Right cardiac atrium (tissue), 5 donors: ENCODE data around the gene ZFAND5. TPM values are rescaled to one million over a fixed set of nuclear protein-coding genes. Genes with fewer than 3 reads are reported as not detected.

Source experiments
- ATAC-seq, 2 donors: fragments of 200-7000 bp; cut with Tn5 transposase; one replicate each; pipeline versions ENCODE4 v1.8.0 to v1.9.1; 2020; ENCODE audit warnings: moderate library complexity in 2 of 2, mild to moderate bottlenecking in 1 of 2
- DNase-seq, 3 donors: peaks; one replicate each; pipeline ENCODE4 v3.0.0-alpha.2; 2020
- H3K27ac ChIP-seq: one replicate; pipeline ENCODE4 v1.5.1; 2013; ENCODE audit warnings: mild to moderate bottlenecking, low read length, control low read depth, moderate library complexity
- H3K27me3 ChIP-seq: one replicate; pipeline ENCODE4 v1.6.1; 2013; ENCODE audit not compliant: control insufficient read depth, insufficient read depth
- H3K4me1 ChIP-seq: one replicate; pipeline ENCODE4 v1.6.1; 2013; ENCODE audit warnings: low read length; ENCODE audit not compliant: control insufficient read depth, insufficient read depth
- H3K4me3 ChIP-seq: one replicate; pipeline ENCODE4 v1.5.1; 2013; ENCODE audit warnings: low read length, control low read depth
- H3K9me3 ChIP-seq: one replicate; pipeline ENCODE4 v1.6.1; 2013; ENCODE audit warnings: low read length; ENCODE audit not compliant: control insufficient read depth
- WGBS: extraction: QIAGEN DNeasy Blood & Tissue Kit; methylation state at CpG from one replicate; pipeline ENCODE4 v1.1.7; 2013; 5-methylcytosine and 5-hydroxymethylcytosine counted together
- intact Hi-C, 4 donors: fragments of 100-400 bp; cut with DNase I; formaldehyde crosslinking; loops; one replicate each; pipeline versions ENCODE4 v1.11.0 to v1.14.0; 2022 to 2023
- polyA plus RNA-seq: library from polyadenylated mRNA; stranded (reverse); fragments of 200-250 nt; gene quantifications from one replicate; pipeline ENCODE4 v1.2.3, GENCODE V29; 2013
- total RNA-seq, 4 donors: library from RNA; stranded (reverse); fragmentation: NEBNext Ultra II Directional; extraction: Animal tissue kit (Norgen Biotek cat#: 25700); gene quantifications; one replicate each; pipeline ENCODE4 v1.2.1, GENCODE V29; 2021
- donor health status: healthy with polysubstance abuse.
- donor health status: DM: no; HTN: yes; CAD: no.
- donor health status: DM: no; HTN: no; CAD: no.
- donor health status: DM: no; HTN: yes; CAD: no; lungs with severe emphysema.
- donor health status: DM: yes; HTN: yes; CAD: no.

Gene ZFAND5
- total and polyA plus RNA-seq, 5 donors, result 148 to 219 (median 179) TPM

DNA sequence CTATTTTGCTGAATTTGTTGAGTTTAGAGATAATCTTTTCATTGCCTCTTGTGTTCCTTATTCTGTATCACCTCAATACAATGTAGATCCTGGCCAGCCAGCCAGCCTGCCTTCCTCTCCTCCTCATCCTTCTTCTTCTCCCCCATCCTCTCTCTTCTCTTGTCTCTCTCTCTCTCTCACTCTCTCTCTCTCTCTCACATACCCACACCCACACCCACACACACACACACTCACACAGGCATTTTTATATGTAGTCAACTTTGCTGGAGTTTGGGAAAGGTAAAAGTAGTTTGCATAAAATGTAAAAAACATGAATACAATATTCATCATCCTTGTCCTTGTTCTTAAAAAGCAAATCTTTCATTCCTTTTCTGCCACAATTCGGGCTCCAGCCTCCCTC, 60.5 kb downstream of the ZFAND5 start:
- Histone ChIP-seq H3K4me1 (peaks cover 5% of the 10 kb centered on the region), H3K27ac (peak overlapping the region; percentile 95), H3K4me3 (peak overlapping the region; percentile 77), H3K9me3 (no peaks in the 10 kb centered on the region), H3K27me3 (no peaks in the 10 kb centered on the region)
- ATAC-seq (no peak), DNase-seq (no peak)
- 22% methylated on average over 1 of the region's 1 CpG for WGBS
- intact Hi-C loops, result loop anchor here in 1 of 4 donors (10.0 kb wide), 2 partner anchors 50 to 160 kb away; no protein-coding TSS in a partner anchor

Other genes with a start within 250 kb of the ZFAND5 start
- under 1 TPM in 2 of 4 donors, not detected in 2; 0.14 to 0.35 TPM for gene GDA, start 215.8 kb downstream of the ZFAND5 start, total RNA-seq
- gene GDA, start 215.8 kb downstream of the ZFAND5 start, polyA plus RNA-seq, result 0.07 TPM
- gene TMC1, start 156.4 kb upstream of the ZFAND5 start, total RNA-seq, result under 1 TPM in 1 of 4 donors, not detected in 3; 0.45 TPM
- gene TMC1, start 156.4 kb upstream of the ZFAND5 start, polyA plus RNA-seq, result 0.05 TPM